Erythroblast (primary cell): Measurements from ENCODE around the gene RS1.

Experiments used
- GATA1 ChIP-seq: IDR thresholded peaks from 2 replicates; pipeline ENCODE4 v1.6.1; 2011; ENCODE audit warnings: low read depth, mild to moderate bottlenecking, control low read depth, low read length, moderate library complexity
- POLR2A ChIP-seq: IDR thresholded peaks from 2 replicates; pipeline ENCODE4 v1.6.1; 2011; ENCODE audit warnings: mild to moderate bottlenecking, low read length

GRCh38 chrX:18661273-18661672, 10.6 kb downstream of the RS1 start:
- TF ChIP-seq GATA1 = no peak
- no peak for TF ChIP-seq POLR2A
